Measurements from ENCODE around the gene HSPA12A. TPM values are rescaled to one million over a fixed set of nuclear protein-coding genes. Genes with fewer than 3 reads are reported as not detected.

HSPA12A gene
- polyA plus RNA-seq, 2 donors: 1.7 TPM

DNA sequence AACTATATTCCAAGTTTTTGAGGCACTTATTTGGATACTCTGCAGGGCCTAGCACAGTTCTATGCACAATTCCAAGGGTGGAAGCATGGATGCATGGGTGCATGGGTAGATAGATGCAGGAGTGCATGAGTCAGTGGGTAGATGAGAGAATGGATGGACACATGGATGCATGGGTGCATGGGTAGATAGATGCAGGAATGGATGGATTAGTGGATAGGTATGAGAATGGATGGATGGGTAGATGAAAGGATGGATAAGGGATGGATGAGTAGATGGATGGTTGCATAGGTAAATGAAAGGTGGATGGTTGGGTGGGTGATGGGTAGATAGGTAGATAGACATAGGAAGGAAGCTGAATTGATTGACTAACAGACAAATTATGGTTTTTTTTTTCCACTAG, 106.0 kb downstream of the HSPA12A start:
- Histone ChIP-seq H3K9me3 (ENCODE audit: control insufficient read depth in 2 of 2, insufficient read depth in 1 of 2, low read depth in 1 of 2, low read length in 1 of 2) (no peaks in the 10 kb centered on the region), H3K36me3 (ENCODE audit: control insufficient read depth in 2 of 2, insufficient read depth in 2 of 2, low read length in 1 of 2) (no peaks in the 10 kb centered on the region), H3K4me1 (ENCODE audit: control insufficient read depth in 2 of 2, insufficient read depth in 2 of 2, low read length in 1 of 2) (no peaks in the 10 kb centered on the region), H3K4me3 (ENCODE audit: low read depth in 1 of 2, low read length in 2 of 2) (no peak overlapping the region), H3K27me3 (ENCODE audit: control insufficient read depth in 1 of 2, insufficient read depth in 2 of 2, low read length in 2 of 2) (no peaks in the 10 kb centered on the region), H3K27ac (ENCODE audit: low read depth in 2 of 2, low read length in 1 of 2) (no peak overlapping the region)

DNA sequence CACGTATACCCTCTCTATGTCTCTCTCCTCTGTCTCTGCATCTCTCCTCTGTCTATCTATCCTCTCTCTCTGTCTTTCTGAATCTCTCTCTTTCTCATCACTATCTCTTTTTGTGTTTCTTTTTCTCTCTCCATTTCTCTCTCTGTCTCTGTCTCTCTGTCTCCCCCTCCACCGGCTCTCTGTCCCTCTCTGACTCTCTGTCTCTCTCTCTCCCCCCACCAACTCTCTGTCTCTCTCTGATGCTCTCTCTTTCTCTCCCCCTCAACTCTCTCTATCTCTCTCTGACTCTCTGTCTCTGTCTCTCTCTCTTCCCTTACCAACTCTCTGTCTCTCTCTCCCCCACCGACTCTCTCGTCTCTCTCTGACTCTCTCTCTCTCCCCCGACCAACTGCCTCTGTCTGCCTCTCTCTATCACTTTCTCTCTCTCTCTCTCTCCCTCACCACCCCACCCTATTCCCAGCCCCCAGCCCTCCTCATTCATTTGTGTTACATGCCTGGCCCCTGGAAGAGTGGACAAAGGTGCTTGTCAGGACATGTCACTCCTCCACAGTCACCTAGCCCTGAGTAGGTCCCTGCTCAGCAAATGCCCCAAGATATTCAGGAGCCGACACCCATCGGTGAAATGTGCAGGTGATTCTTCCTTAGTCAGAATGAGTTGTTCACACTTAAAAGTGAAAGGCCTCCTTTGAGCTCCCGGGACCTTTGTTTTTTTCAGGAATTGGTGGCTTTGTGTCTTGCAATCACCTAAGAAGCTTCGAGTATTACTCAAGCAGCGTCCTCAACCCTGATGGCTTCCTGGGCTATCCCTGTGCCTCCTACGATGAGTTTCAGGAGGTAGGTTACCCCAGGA, 108.0 kb downstream of the HSPA12A start:
- 61 to 66% methylated on average over 11 of the region's 11 CpGs for WGBS, 2 donors
- Histone ChIP-seq H3K27ac (ENCODE audit: low read depth in 2 of 2, low read length in 1 of 2) (no peak overlapping the region), H3K4me3 (ENCODE audit: low read depth in 1 of 2, low read length in 2 of 2) (no peak overlapping the region), H3K9me3 (ENCODE audit: control insufficient read depth in 2 of 2, insufficient read depth in 1 of 2, low read depth in 1 of 2, low read length in 1 of 2) (no peaks in the 10 kb centered on the region), H3K4me1 (ENCODE audit: control insufficient read depth in 2 of 2, insufficient read depth in 2 of 2, low read length in 1 of 2) (no peaks in the 10 kb centered on the region), H3K36me3 (ENCODE audit: control insufficient read depth in 2 of 2, insufficient read depth in 2 of 2, low read length in 1 of 2) (no peaks in the 10 kb centered on the region), H3K27me3 (ENCODE audit: control insufficient read depth in 1 of 2, insufficient read depth in 2 of 2, low read length in 2 of 2) (no peaks in the 10 kb centered on the region)

DNA sequence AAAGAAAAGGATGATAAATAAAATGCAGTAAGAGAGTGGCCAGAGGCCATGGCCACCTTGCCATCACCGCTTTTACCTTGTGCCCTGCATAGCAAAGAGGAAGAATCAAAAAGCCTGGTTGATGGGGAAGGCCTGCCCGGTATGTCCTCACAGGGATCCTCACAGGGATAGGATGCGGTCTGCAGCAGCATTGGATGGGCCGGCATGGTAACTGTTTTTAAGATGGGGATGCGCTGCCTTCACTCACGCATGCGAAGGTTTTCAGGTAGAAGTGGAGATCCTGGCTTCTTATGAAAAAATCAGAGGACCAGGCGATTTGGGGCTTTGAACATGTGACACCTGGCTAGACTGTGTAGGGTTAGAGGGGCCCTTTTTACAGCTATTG, 109.2 kb downstream of the HSPA12A start:
- Histone ChIP-seq H3K9me3 (ENCODE audit: control insufficient read depth in 2 of 2, insufficient read depth in 1 of 2, low read depth in 1 of 2, low read length in 1 of 2) (no peaks in the 10 kb centered on the region), H3K4me1 (ENCODE audit: control insufficient read depth in 2 of 2, insufficient read depth in 2 of 2, low read length in 1 of 2) (no peaks in the 10 kb centered on the region), H3K27me3 (ENCODE audit: control insufficient read depth in 1 of 2, insufficient read depth in 2 of 2, low read length in 2 of 2) (no peaks in the 10 kb centered on the region), H3K4me3 (ENCODE audit: low read depth in 1 of 2, low read length in 2 of 2) (no peak overlapping the region), H3K36me3 (ENCODE audit: control insufficient read depth in 2 of 2, insufficient read depth in 2 of 2, low read length in 1 of 2) (no peaks in the 10 kb centered on the region), H3K27ac (ENCODE audit: low read depth in 2 of 2, low read length in 1 of 2) (no peak overlapping the region)
- 81 to 97% methylated on average over 8 of the region's 8 CpGs for WGBS, 2 donors

DNA sequence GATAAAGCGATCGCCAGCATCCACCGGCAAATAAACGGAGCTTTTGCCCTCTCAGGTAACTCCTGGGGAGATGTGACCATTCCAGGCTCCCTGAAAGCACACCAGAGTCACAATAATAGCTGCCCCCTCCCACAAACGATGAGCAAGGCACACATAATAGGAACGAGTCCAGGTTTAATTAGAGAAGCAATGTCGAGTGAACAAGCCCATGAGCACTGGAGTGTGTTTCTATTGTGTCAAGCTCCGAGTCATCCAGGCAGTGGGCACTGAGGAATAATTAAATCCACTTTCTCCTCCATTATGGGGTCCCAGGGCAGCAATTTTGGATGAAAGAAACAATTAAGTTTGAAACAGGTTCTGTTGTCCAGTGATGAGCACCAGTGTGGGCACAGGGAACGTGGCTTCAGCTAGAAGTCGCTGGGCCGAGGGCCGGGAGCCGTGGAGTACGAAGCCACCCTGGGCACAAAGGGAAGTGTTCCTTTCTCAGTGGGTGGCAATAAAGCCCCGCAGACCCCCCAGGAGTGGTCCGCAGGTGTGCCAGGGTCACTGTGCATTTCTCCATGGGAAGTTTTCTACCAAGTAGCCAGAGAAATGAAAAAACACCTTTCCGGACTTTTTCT, 109.7 kb downstream of the HSPA12A start:
- Histone ChIP-seq H3K4me1 (ENCODE audit: control insufficient read depth in 2 of 2, insufficient read depth in 2 of 2, low read length in 1 of 2) (peaks cover under 1% of the 10 kb centered on the region in 2 donors), H3K4me3 (ENCODE audit: low read depth in 1 of 2, low read length in 2 of 2) (no peak overlapping the region), H3K27me3 (ENCODE audit: control insufficient read depth in 1 of 2, insufficient read depth in 2 of 2, low read length in 2 of 2) (no peaks in the 10 kb centered on the region), H3K27ac (ENCODE audit: low read depth in 2 of 2, low read length in 1 of 2) (no peak overlapping the region), H3K36me3 (ENCODE audit: control insufficient read depth in 2 of 2, insufficient read depth in 2 of 2, low read length in 1 of 2) (no peaks in the 10 kb centered on the region), H3K9me3 (ENCODE audit: control insufficient read depth in 2 of 2, insufficient read depth in 1 of 2, low read depth in 1 of 2, low read length in 1 of 2) (no peaks in the 10 kb centered on the region)
- WGBS, 2 donors: 78 to 88% methylated on average over 17 of the region's 17 CpGs

DNA sequence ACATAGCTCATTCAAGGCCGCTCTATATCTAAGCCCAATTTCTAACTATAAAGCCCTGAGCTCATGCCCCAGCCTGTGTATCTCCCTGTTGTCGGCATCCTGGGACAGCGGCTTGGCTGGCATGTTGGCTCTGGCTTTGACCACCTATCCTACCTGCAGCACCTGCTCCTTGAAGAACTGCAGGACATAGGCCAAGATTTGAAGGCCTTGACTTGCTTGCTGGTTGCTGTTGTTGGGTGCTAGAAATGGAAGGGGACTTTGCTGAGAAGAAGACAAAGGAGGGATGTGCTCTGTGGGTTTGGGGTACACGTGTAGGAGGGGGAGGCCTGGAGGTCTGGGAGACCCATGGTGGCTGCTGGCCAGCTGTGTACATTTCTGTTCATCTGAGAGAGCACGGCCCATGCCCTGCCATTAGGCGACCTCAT, 110.5 kb downstream of the HSPA12A start:
- H3K27me3 ChIP-seq (ENCODE audit: control insufficient read depth in 1 of 2, insufficient read depth in 2 of 2, low read length in 2 of 2): no peaks in the 10 kb centered on the region
- H3K27ac ChIP-seq (ENCODE audit: low read depth in 2 of 2, low read length in 1 of 2): no peak overlapping the region
- H3K4me1 ChIP-seq (ENCODE audit: control insufficient read depth in 2 of 2, insufficient read depth in 2 of 2, low read length in 1 of 2): peaks cover 6 to 7% of the 10 kb centered on the region in 2 donors
- H3K9me3 ChIP-seq (ENCODE audit: control insufficient read depth in 2 of 2, insufficient read depth in 1 of 2, low read depth in 1 of 2, low read length in 1 of 2): no peaks in the 10 kb centered on the region
- H3K36me3 ChIP-seq (ENCODE audit: control insufficient read depth in 2 of 2, insufficient read depth in 2 of 2, low read length in 1 of 2): no peaks in the 10 kb centered on the region
- WGBS, 2 donors: 79 to 82% methylated on average over 6 of the region's 6 CpGs
- H3K4me3 ChIP-seq (ENCODE audit: low read depth in 1 of 2, low read length in 2 of 2): no peak overlapping the region

- H3K36me3 ChIP-seq (ENCODE audit: control insufficient read depth in 2 of 2, insufficient read depth in 2 of 2, low read length in 1 of 2): no peaks in the 10 kb centered on the region
- WGBS, 2 donors: 79 to 85% methylated on average over 2 of the region's 2 CpGs
- no peaks in the 10 kb centered on the region for H3K27me3 ChIP-seq (ENCODE audit: control insufficient read depth in 1 of 2, insufficient read depth in 2 of 2, low read length in 2 of 2)
- H3K27ac ChIP-seq (ENCODE audit: low read depth in 2 of 2, low read length in 1 of 2): no peak overlapping the region
- no peak overlapping the region for H3K4me3 ChIP-seq (ENCODE audit: low read depth in 1 of 2, low read length in 2 of 2)
- no peaks in the 10 kb centered on the region for H3K9me3 ChIP-seq (ENCODE audit: control insufficient read depth in 2 of 2, insufficient read depth in 1 of 2, low read depth in 1 of 2, low read length in 1 of 2)
- H3K4me1 ChIP-seq (ENCODE audit: control insufficient read depth in 2 of 2, insufficient read depth in 2 of 2, low read length in 1 of 2): peaks cover 6 to 7% of the 10 kb centered on the region in 2 donors
These were observed 112.3 kb downstream of the HSPA12A start for GRCh38 chr10:116630020-116630419.

DNA sequence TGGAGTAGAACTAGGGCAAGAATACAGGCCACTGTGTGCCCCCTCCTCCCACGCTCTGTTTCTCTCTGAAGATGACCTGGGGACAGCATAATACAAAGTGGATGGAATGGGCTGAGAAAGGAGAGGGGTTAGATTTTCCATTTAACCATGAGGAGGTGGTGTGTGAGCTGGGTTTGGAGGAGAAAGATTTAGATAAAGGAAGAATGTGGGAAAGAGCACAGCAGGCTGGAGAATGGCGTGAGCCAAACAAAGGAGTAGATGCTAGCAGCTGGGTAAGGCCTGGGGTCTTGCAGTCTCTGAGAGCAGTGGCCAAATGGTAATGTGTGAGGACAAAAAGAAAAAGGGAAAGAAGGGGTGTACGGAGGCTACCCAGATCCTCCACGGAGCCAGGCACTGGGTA, 113.0 kb downstream of the HSPA12A start:
- Histone ChIP-seq H3K4me3 (ENCODE audit: low read depth in 1 of 2, low read length in 2 of 2) (no peak overlapping the region), H3K4me1 (ENCODE audit: control insufficient read depth in 2 of 2, insufficient read depth in 2 of 2, low read length in 1 of 2) (peaks cover 6 to 7% of the 10 kb centered on the region in 2 donors), H3K36me3 (ENCODE audit: control insufficient read depth in 2 of 2, insufficient read depth in 2 of 2, low read length in 1 of 2) (no peaks in the 10 kb centered on the region), H3K27me3 (ENCODE audit: control insufficient read depth in 1 of 2, insufficient read depth in 2 of 2, low read length in 2 of 2) (peaks cover 0 to 5% of the 10 kb centered on the region in 2 donors), H3K27ac (ENCODE audit: low read depth in 2 of 2, low read length in 1 of 2) (no peak overlapping the region), H3K9me3 (ENCODE audit: control insufficient read depth in 2 of 2, insufficient read depth in 1 of 2, low read depth in 1 of 2, low read length in 1 of 2) (no peaks in the 10 kb centered on the region)
- 76 to 77% methylated on average over 4 of the region's 4 CpGs for WGBS, 2 donors

GRCh38 chr10:116627386-116627933, 114.9 kb downstream of the HSPA12A start:
- no peaks in the 10 kb centered on the region for H3K9me3 ChIP-seq (ENCODE audit: control insufficient read depth in 2 of 2, insufficient read depth in 1 of 2, low read depth in 1 of 2, low read length in 1 of 2)
- no peak overlapping the region for H3K27ac ChIP-seq (ENCODE audit: low read depth in 2 of 2, low read length in 1 of 2)
- peaks cover 6 to 7% of the 10 kb centered on the region in 2 donors for H3K4me1 ChIP-seq (ENCODE audit: control insufficient read depth in 2 of 2, insufficient read depth in 2 of 2, low read length in 1 of 2)
- H3K27me3 ChIP-seq (ENCODE audit: control insufficient read depth in 1 of 2, insufficient read depth in 2 of 2, low read length in 2 of 2): peaks cover 0 to 5% of the 10 kb centered on the region in 2 donors
- 3 to 9% methylated on average over 47 to 49 of the region's 49 CpGs for WGBS, 2 donors
- no peak overlapping the region for H3K4me3 ChIP-seq (ENCODE audit: low read depth in 1 of 2, low read length in 2 of 2)
- H3K36me3 ChIP-seq (ENCODE audit: control insufficient read depth in 2 of 2, insufficient read depth in 2 of 2, low read length in 1 of 2): no peaks in the 10 kb centered on the region

DNA sequence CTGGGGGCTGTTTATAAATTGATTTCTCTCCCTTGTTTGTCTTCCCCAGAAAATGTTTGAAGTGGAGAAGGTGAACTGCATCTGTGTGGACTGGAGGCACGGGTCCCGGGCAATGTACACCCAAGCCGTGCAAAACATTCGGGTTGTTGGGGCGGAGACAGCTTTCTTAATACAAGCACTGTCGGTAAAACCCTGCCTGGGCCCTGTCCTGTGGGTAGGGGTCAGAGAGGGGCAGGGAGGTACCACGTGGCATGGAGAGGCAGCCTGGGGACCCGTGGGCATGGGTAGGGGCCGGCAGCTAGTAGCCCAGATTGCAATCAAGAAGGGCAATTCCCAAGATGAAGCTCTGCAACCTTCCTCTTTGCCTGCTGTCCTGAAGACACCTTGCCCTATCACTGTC, 115.6 kb downstream of the HSPA12A start:
- H3K27me3 ChIP-seq (ENCODE audit: control insufficient read depth in 1 of 2, insufficient read depth in 2 of 2, low read length in 2 of 2): peaks cover 0 to 5% of the 10 kb centered on the region in 2 donors
- peaks cover 6 to 7% of the 10 kb centered on the region in 2 donors for H3K4me1 ChIP-seq (ENCODE audit: control insufficient read depth in 2 of 2, insufficient read depth in 2 of 2, low read length in 1 of 2)
- H3K9me3 ChIP-seq (ENCODE audit: control insufficient read depth in 2 of 2, insufficient read depth in 1 of 2, low read depth in 1 of 2, low read length in 1 of 2): no peaks in the 10 kb centered on the region
- no peaks in the 10 kb centered on the region for H3K36me3 ChIP-seq (ENCODE audit: control insufficient read depth in 2 of 2, insufficient read depth in 2 of 2, low read length in 1 of 2)
- H3K4me3 ChIP-seq (ENCODE audit: low read depth in 1 of 2, low read length in 2 of 2): no peak overlapping the region
- WGBS, 2 donors: 51 to 67% methylated on average over 9 of the region's 9 CpGs
- no peak overlapping the region for H3K27ac ChIP-seq (ENCODE audit: low read depth in 2 of 2, low read length in 1 of 2)

All from esophagus (tissue), 2 donors.